H1 (cell line): ENCODE measurements around the gene DEGS2. TPM values are rescaled to one million over a fixed set of nuclear protein-coding genes. Genes with fewer than 3 reads are reported as not detected.

ENCODE experiments used
- CTCF ChIA-PET: fragments of 300-600 bp; sonication (Branson Sonifier 250); formaldehyde crosslinking; loops from one replicate; lab custom pipeline; 2021; ENCODE audit not compliant: partially characterized antibody; lab: Charles Lee
- POLR2A ChIA-PET: fragments of 300-600 bp; sonication (Branson Sonifier 250); formaldehyde crosslinking; loops from one replicate; lab custom pipeline; 2021; ENCODE audit warnings: inconsistent platforms; ENCODE audit not compliant: partially characterized antibody; lab: Charles Lee
- DNase-seq, 2 experiments: peaks; one replicate each; pipeline versions ENCODE4 v3.0.0 to v3.0.0-alpha.2; 2010 to 2022; ENCODE audit warnings: low spot score in 2 of 2, low read depth in 1 of 2, mixed read lengths in 1 of 2
- FAIRE-seq: peaks from 2 replicates; lab custom pipeline; 2011; peaks lifted over from hg19 to GRCh38; lab: Jason Lieb, UNC
- H2AFZ ChIP-seq: 2 replicates; pipeline ENCODE4 v1.8.1; 2012; ENCODE audit warnings: low read length, inconsistent platforms
- H2AK5ac ChIP-seq: 2 replicates; pipeline ENCODE4 v1.6.1; 2013; ENCODE audit warnings: low read depth, low read length
- H2BK120ac ChIP-seq: replicated peaks from 2 replicates; pipeline ENCODE3; 2013; ENCODE audit warnings: low read depth, low read length, inconsistent platforms
- H2BK12ac ChIP-seq: 2 replicates; pipeline ENCODE4 v1.6.1; 2013; ENCODE audit warnings: low read depth, low read length
- H2BK15ac ChIP-seq: 2 replicates; pipeline ENCODE4 v1.6.1; 2013; ENCODE audit warnings: low read length
- H2BK20ac ChIP-seq: 2 replicates; pipeline ENCODE4 v1.6.1; 2013; ENCODE audit warnings: low read length
- H2BK5ac ChIP-seq: 2 replicates; pipeline ENCODE4 v1.6.1; 2013; ENCODE audit warnings: low read depth, low read length
- H3K14ac ChIP-seq: 2 replicates; pipeline ENCODE4 v1.6.1; 2013; ENCODE audit warnings: inconsistent platforms; ENCODE audit not compliant: insufficient read length
- H3K18ac ChIP-seq: 2 replicates; pipeline ENCODE4 v1.6.1; 2013; ENCODE audit warnings: low read length; ENCODE audit errors: extremely low read depth
- H3K23ac ChIP-seq: 2 replicates; pipeline ENCODE4 v1.6.1; 2013; ENCODE audit warnings: inconsistent platforms; ENCODE audit not compliant: insufficient read length
- H3K23me2 ChIP-seq: 2 replicates; pipeline ENCODE4 v1.6.1; 2013; ENCODE audit warnings: low read depth, low read length
- H3K27ac ChIP-seq: 2 replicates; pipeline ENCODE4 v1.6.1; 2011; ENCODE audit warnings: low read depth, low read length, inconsistent platforms
- H3K27me3 ChIP-seq, 4 experiments: replicated peaks in 1 of 4; 1 replicate in 1 of 4; 2 replicates in 3 of 4; pipeline versions ENCODE4 v1.6.1 to v1.8.1; 2011 to 2013; ENCODE audit warnings: low read length in 3 of 4, mild to moderate bottlenecking in 3 of 4, inconsistent platforms in 2 of 4, mixed read lengths in 2 of 4, moderate library complexity in 1 of 4; ENCODE audit not compliant: control insufficient read depth in 3 of 4, insufficient read depth in 3 of 4; ENCODE audit errors: extremely low read depth in 1 of 4
- H3K36me3 ChIP-seq, 4 experiments: 2 replicates each; pipeline versions ENCODE4 v1.6.1 to v1.8.1; 2011 to 2013; ENCODE audit warnings: mild to moderate bottlenecking in 4 of 4, low read length in 3 of 4, moderate library complexity in 2 of 4, control low read depth in 1 of 4, inconsistent platforms in 1 of 4; ENCODE audit not compliant: insufficient read depth in 4 of 4, control insufficient read depth in 2 of 4
- H3K4ac ChIP-seq: replicated peaks from 2 replicates; pipeline ENCODE3; 2013; ENCODE audit warnings: low read length, low read depth, mixed read lengths, inconsistent platforms; ENCODE audit not compliant: insufficient read length
- H3K4me1 ChIP-seq, 4 experiments: replicated peaks in 1 of 4; 1 replicate in 1 of 4; 2 replicates in 3 of 4; pipeline versions ENCODE4 v1.6.1 to v1.8.1; 2011 to 2013; ENCODE audit warnings: low read length in 3 of 4, inconsistent platforms in 2 of 4, mixed read lengths in 1 of 4; ENCODE audit not compliant: insufficient read depth in 4 of 4, control insufficient read depth in 3 of 4
- H3K4me2 ChIP-seq, 2 experiments: 2 replicates each; pipeline versions ENCODE4 v1.6.1 to v1.8.1; 2011 to 2013; ENCODE audit warnings: low read depth in 2 of 2, low read length in 2 of 2, control low read depth in 1 of 2, inconsistent platforms in 1 of 2, mild to moderate bottlenecking in 1 of 2; ENCODE audit not compliant: insufficient read depth in 1 of 2
- H3K4me3 ChIP-seq, 4 experiments: fragments of 200-600, 300-600 bp in 1 of 4; sonication (generic), shearing (Covaris generic), sonication (Bioruptor Twin) in 1 of 4; 2 replicates each; pipeline versions ENCODE4 v1.5.1 to v1.8.1; 2011 to 2016; ENCODE audit warnings: low read length in 4 of 4, low read depth in 3 of 4, control low read depth in 2 of 4, inconsistent platforms in 2 of 4, mild to moderate bottlenecking in 2 of 4, mixed read lengths in 1 of 4, moderate library complexity in 1 of 4; ENCODE audit not compliant: insufficient read depth in 2 of 4; ENCODE audit errors: extremely low read depth in 1 of 4
- H3K56ac ChIP-seq: replicated peaks from 2 replicates; pipeline ENCODE3; 2013; ENCODE audit warnings: low read depth, mild to moderate bottlenecking, mixed read lengths, low read length, inconsistent platforms; ENCODE audit not compliant: insufficient read length
- H3K79me1 ChIP-seq: 2 replicates; pipeline ENCODE4 v1.6.1; 2013; ENCODE audit warnings: low read depth, low read length, control low read depth
- H3K79me2 ChIP-seq, 2 experiments: 2 replicates each; pipeline versions ENCODE4 v1.6.1 to v1.8.1; 2012 to 2013; ENCODE audit warnings: low read length in 2 of 2, mild to moderate bottlenecking in 2 of 2, inconsistent platforms in 1 of 2; ENCODE audit not compliant: insufficient read depth in 2 of 2, control insufficient read depth in 1 of 2
- H3K9ac ChIP-seq, 4 experiments: replicated peaks in 1 of 4; 1 replicate in 1 of 4; 2 replicates in 3 of 4; pipeline versions ENCODE4 v1.6.1 to v1.8.1; 2011 to 2013; ENCODE audit warnings: low read depth in 3 of 4, low read length in 3 of 4, control low read depth in 2 of 4, mild to moderate bottlenecking in 2 of 4, moderate library complexity in 2 of 4, inconsistent platforms in 1 of 4; ENCODE audit errors: extremely low read depth in 1 of 4
- H3K9me3 ChIP-seq, 2 experiments: 2 replicates each; pipeline versions ENCODE4 v1.6.1 to v1.8.1; 2012 to 2013; ENCODE audit warnings: mild to moderate bottlenecking in 2 of 2, moderate library complexity in 2 of 2, control low read depth in 1 of 2, inconsistent platforms in 1 of 2, low read depth in 1 of 2, low read length in 1 of 2, mixed read lengths in 1 of 2; ENCODE audit not compliant: insufficient read depth in 2 of 2
- H4K20me1 ChIP-seq, 2 experiments: replicated peaks in 1 of 2; 2 replicates each; pipeline versions ENCODE3 to v1.8.1; 2011 to 2013; ENCODE audit warnings: inconsistent platforms in 2 of 2, low read length in 2 of 2, mild to moderate bottlenecking in 1 of 2; ENCODE audit not compliant: insufficient read depth in 2 of 2, control insufficient read depth in 1 of 2
- H4K5ac ChIP-seq: 2 replicates; pipeline ENCODE4 v1.6.1; 2013; ENCODE audit warnings: low read length, low read depth, mixed read lengths, inconsistent platforms; ENCODE audit not compliant: insufficient read length
- H4K8ac ChIP-seq: 2 replicates; pipeline ENCODE4 v1.8.0; 2013; ENCODE audit warnings: mild to moderate bottlenecking, moderate library complexity, low read length, inconsistent platforms; ENCODE audit not compliant: insufficient read depth; ENCODE audit errors: extremely low read depth
- H4K91ac ChIP-seq: replicated peaks from 2 replicates; pipeline ENCODE3; 2013; ENCODE audit warnings: low read length, mixed read lengths, inconsistent platforms; ENCODE audit not compliant: insufficient read length
- ASH2L ChIP-seq: fragments of 200-600, 300-600 bp; sonication (generic); IDR thresholded peaks from one replicate; pipeline ENCODE4 v1.7.1; 2017; ENCODE audit warnings: low read length
- CBX5 ChIP-seq: fragments of 300-800, 300-1000 bp; sonication (generic); IDR thresholded peaks from 2 replicates; pipeline ENCODE4 v1.7.1; 2016; ENCODE audit warnings: antibody characterized with exemption, low read length, low read depth
- EZH2 ChIP-seq: fragments of 200-600 bp; sonication (generic); IDR thresholded peaks from 2 replicates; pipeline ENCODE4 v1.7.1; 2012; ENCODE audit warnings: low read depth, mild to moderate bottlenecking, moderate library complexity, low read length, inconsistent platforms; ENCODE audit not compliant: severe bottlenecking
- GTF2F1 ChIP-seq: IDR thresholded peaks from 2 replicates; pipeline ENCODE4 v1.6.1; 2012; ENCODE audit warnings: low read depth, low read length, improper control_type of control experiment, borderline replicate concordance
- NANOG ChIP-seq: IDR thresholded peaks from 2 replicates; pipeline ENCODE4 v1.6.1; 2011; ENCODE audit warnings: low read length, low read depth, mild to moderate bottlenecking, inconsistent platforms; ENCODE audit not compliant: insufficient read depth, poor library complexity, severe bottlenecking
- NRF1 ChIP-seq: IDR thresholded peaks from 2 replicates; pipeline ENCODE4 v1.6.1; 2011; ENCODE audit warnings: mild to moderate bottlenecking, low read depth, low read length, improper control_type of control experiment
- POU5F1 ChIP-seq: IDR thresholded peaks from 2 replicates; pipeline ENCODE4 v1.6.1; 2011; ENCODE audit warnings: low read depth, mild to moderate bottlenecking, low read length, moderate library complexity
- RBBP5 ChIP-seq: IDR thresholded peaks from 2 replicates; pipeline ENCODE4 v1.7.1; 2012; ENCODE audit warnings: low read depth, mild to moderate bottlenecking, inconsistent platforms, low read length, moderate library complexity, borderline replicate concordance
- RNF2 ChIP-seq: fragments of 200-900, 300-1000 bp; sonication (generic); IDR thresholded peaks from 2 replicates; pipeline ENCODE4 v1.7.1; 2016; ENCODE audit warnings: borderline replicate concordance, low read depth, mild to moderate bottlenecking, antibody characterized with exemption, low read length; ENCODE audit not compliant: poor library complexity, severe bottlenecking; ENCODE audit errors: missing control alignments
- RXRA ChIP-seq: IDR thresholded peaks from 2 replicates; pipeline ENCODE4 v1.6.1; 2011; ENCODE audit warnings: low read depth, mild to moderate bottlenecking, low read length, moderate library complexity; ENCODE audit not compliant: insufficient read depth
- SIRT6 ChIP-seq: IDR thresholded peaks from one replicate; pipeline ENCODE4 v1.7.1; 2012; ENCODE audit warnings: low read length, inconsistent platforms
- SP1 ChIP-seq: IDR thresholded peaks from 2 replicates; pipeline ENCODE4 v1.6.1; 2011; ENCODE audit warnings: low read depth, low read length
- TBP ChIP-seq: IDR thresholded peaks from 2 replicates; pipeline ENCODE4 v1.6.1; 2011; ENCODE audit warnings: low read depth, low read length, improper control_type of control experiment
- WGBS, 2 experiments: shearing (Covaris generic) in 1 of 2; methylation state at CpG; one replicate each; pipeline versions ENCODE4 v1.1.6 to v1.1.7; 2013 to 2015; ENCODE audit warnings: low lambda C conversion rate in 2 of 2, mixed read lengths in 2 of 2, inconsistent platforms in 1 of 2, low coverage in 1 of 2, missing lambda C conversion rate in 1 of 2; ENCODE audit not compliant: insufficient replicate concordance in 2 of 2, insufficient coverage in 1 of 2, insufficient read length in 1 of 2; ENCODE audit errors: extremely low coverage in 1 of 2, missing lambda C conversion rate in 1 of 2; 5-methylcytosine and 5-hydroxymethylcytosine counted together
- polyA plus RNA-seq, 7 experiments: library from polyadenylated mRNA; depleted of rRNA in 3 of 7; stranded (reverse) in 5 of 7; unstranded in 2 of 7; fragments of >200 nt in 5 of 7; fragments of 200-250 nt in 2 of 7; gene quantifications; 1 replicate in 5 of 7; 2 replicates in 1 of 7; 4 replicates in 1 of 7; pipeline versions ENCODE4 v1.2.1 to v1.2.3, GENCODE V29; 2011 to 2013; ENCODE audit warnings: missing spikeins in 2 of 7, mixed read lengths in 2 of 7
- total RNA-seq: library from RNA; stranded (reverse); fragmentation: NEBNext Ultra II Directional; extraction: Animal tissue kit (Norgen Biotek cat#: 25700); gene quantifications from 2 replicates; pipeline ENCODE4 v1.2.1, GENCODE V29; 2021

DEGS2 gene
- total and polyA plus RNA-seq, 2 of the 8 experiments (the other 6 are each of a cell fraction or from before 2014, with no cell fraction given) = 0.61 to 0.82 TPM

DNA sequence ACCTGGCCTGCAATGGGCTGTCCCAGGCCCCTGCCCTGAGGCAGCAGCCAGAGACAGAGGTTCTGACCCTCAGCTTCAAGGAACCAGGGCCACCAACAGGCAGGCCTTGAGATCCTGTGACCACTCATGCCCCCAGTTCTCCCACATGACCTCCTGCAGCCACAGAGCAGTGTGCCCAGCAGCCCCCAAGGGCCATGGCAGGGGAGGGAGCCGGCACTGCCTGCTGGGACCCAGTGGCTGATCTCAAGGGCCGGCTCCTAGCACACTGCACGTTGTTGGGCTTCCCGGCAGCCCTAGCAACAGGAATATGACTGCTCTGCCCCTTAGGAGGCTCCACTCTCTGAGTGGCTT lies 14.8 kb downstream of the DEGS2 start:
- no peak overlapping the region for H2BK5ac ChIP-seq
- no peaks in the 10 kb centered on the region for H3K23me2 ChIP-seq
- POLR2A ChIA-PET = interaction anchor here (1.4 kb wide), 1 partner anchor 9 kb away, joined by 4 read pairs; no protein-coding TSS in a partner anchor
- FAIRE-seq (no peak), DNase-seq (no peak)
- no peak overlapping the region for H2AK5ac ChIP-seq
- H4K91ac ChIP-seq = no peak overlapping the region
- H3K4me3 ChIP-seq = no peak overlapping the region
- no peak overlapping the region for H2AFZ ChIP-seq
- no peak overlapping the region for H3K56ac ChIP-seq
- no peak overlapping the region; the same call in 1 of the 2 replicates for H3K27ac ChIP-seq
- H3K79me2 ChIP-seq = no peaks in the 10 kb centered on the region; a peak in 1 of 4 replicates
- no peaks in the 10 kb centered on the region for H3K27me3 ChIP-seq
- no peaks in the 10 kb centered on the region for H3K9me3 ChIP-seq
- peak overlapping the region; percentile 60; the same call in 1 of the 2 replicates for H4K8ac ChIP-seq
- no peak overlapping the region for H3K18ac ChIP-seq
- 88% methylated on average over 4 of the region's 4 CpGs; no CpG with 5 or more reads in 1 of the 2 experiments for WGBS, 2 experiments
- no peak overlapping the region for H3K9ac ChIP-seq
- peaks cover 0 to 8% of the 10 kb centered on the region in 2 experiments for H4K20me1 ChIP-seq
- no peak overlapping the region for H3K14ac ChIP-seq
- H2BK15ac ChIP-seq = no peak overlapping the region
- CTCF ChIA-PET = interaction anchor here (1.7 to 22.9 kb wide), 2 partner anchors 10 to 49 kb away, joined by 5 to 307 read pairs; partner anchors contain the start of gene DEGS2
- no peak overlapping the region for H2BK120ac ChIP-seq
- H2BK20ac ChIP-seq = no peak overlapping the region
- H4K5ac ChIP-seq = no peak overlapping the region
- no peak overlapping the region for H3K4me2 ChIP-seq
- H2BK12ac ChIP-seq = no peak overlapping the region
- no peak overlapping the region for H3K4ac ChIP-seq
- H3K23ac ChIP-seq = no peak overlapping the region
- H3K4me1 ChIP-seq = peaks cover 0 to 11% (median 5%) of the 10 kb centered on the region in 4 experiments; a peak in 5 of 7 replicates
- H3K36me3 ChIP-seq = 0 out of 8 replicates have a peak, but pooled peaks cover 0 to 3% (median 0%) of the 10 kb centered on the region in 4 experiments
- peaks cover under 1% of the 10 kb centered on the region; the same call in 1 of the 2 replicates for H3K79me1 ChIP-seq
- TF ChIP-seq SP1 (no peak), RNF2 (no peak), EZH2 (no peak), NANOG (no peak), CBX5 (no peak), SIRT6 (no peak), RBBP5 (no peak), NRF1 (no peak), TBP (no peak), ASH2L (no peak), RXRA (no peak), GTF2F1 (no peak), POU5F1 (no peak)
